Fibroblast of skin of left quadriceps (primary cell): ENCODE results near the gene IFIT3.

Source experiments
- DNase-seq, 2 experiments: peaks; one replicate each; pipeline ENCODE4 v3.0.0-alpha.2; 2013; ENCODE audit warnings: low read depth in 2 of 2

Gene IFIT3

DNA sequence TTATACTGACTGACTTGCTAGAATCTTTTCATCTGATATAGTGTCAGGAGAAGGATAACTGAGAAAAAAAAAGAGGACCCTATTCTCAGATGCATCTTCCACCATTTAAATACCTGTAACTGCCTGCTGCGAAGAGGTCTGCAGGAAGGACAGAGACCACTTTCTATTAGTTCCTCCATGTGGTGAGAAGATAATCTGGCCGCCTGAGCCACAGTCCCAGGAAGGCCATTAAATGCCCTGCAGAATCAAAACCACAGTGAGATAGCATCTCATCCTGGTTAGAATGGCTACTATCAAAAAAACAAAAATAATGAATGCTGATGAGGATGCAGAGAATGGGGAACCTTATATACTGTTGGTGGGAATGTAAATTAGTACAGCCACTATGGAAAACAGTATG lies 30.2 kb downstream of the IFIT3 start:
- no peak for DNase-seq

DNA sequence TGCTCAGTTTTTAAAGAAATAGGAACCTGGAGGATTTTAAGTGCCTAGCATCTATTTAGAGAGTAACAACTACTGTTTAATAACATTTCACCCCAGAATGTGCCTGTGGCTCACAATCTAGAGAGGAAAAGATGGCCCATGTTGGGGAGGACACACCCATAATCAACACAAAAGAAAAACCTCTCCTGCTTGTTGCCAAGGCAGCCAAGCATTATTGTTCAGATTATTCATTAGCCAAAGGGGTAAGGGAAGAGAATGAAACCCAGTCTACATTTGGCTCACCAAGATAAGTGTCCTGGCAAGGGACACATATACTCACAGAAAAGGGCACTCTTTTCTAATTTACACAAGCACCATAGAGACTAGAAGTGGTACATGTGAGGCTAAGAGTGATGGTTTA lies 32.4 kb downstream of the IFIT3 start:
- DNase-seq: no peak

DNA sequence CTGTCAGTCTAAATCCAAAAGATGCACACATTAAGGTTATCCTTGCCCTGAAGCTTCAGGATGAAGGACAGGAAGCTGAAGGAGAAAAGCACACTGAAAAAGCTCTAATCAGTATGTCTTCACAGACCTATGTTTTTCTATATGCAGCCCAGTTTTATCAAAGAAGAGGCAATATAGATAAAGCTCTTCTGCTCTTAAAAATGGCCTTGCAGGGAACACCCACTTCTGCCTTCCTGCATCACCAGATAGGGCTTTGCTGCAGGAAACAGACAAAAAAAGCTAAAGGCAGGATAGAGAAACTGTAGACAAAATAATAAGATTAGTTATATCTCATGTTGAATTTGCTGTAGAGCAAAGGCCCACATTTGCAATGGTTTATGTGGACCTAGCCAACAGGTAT lies 35.1 kb downstream of the IFIT3 start:
- DNase-seq: no peak

DNA sequence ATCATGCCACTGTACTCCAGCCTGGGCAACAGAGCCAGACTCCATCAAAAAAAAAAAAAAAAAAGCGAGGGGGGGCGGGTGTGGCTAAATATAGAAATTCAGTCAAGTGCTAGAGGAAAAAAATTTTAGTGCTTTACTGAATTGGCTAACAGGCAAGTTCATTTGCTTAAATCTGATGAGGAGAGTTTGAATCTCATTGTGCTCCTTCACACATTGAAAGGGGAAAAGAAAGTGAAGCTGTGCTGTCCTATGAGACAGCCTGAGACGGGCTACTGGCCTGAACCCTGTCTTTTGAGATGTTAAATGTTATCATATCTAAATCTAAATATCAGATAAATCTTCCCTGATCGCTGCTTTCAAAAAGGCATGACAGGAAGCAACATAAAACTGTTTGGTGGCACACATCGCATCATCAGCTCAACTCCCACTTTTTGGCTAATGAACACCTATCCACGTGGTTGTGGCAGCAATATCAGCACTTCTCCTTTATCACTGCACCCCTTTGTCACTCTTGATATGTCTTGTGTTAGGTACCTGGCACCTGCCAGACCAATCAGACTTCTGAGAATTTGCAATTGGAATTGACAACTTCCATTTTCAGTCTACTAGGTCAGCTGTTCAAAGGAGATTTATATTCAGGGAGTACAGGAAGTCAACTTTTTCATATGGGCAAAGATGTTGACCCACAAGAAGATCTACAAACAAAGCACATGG lies 36.1 kb downstream of the IFIT3 start:
- DNase-seq: no peak

DNA sequence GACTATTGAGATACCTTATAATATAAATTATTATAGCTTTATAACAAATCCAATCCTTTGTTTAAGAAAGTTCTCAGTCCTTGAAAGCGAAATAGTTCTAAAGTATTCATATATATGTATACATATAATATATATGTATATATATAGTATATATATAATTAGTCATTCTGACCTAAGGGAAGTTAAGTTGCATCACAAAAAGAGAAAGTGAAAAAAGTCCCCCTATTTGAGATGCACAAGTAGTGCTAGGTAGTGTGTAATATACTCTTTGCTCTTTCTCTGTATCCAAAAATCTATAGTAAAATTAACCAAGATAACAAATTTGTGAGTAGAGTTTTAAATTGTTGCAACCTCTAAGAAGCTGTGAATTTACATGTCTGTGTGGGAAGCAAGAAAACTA lies 36.7 kb downstream of the IFIT3 start:
- no peak for DNase-seq

DNA sequence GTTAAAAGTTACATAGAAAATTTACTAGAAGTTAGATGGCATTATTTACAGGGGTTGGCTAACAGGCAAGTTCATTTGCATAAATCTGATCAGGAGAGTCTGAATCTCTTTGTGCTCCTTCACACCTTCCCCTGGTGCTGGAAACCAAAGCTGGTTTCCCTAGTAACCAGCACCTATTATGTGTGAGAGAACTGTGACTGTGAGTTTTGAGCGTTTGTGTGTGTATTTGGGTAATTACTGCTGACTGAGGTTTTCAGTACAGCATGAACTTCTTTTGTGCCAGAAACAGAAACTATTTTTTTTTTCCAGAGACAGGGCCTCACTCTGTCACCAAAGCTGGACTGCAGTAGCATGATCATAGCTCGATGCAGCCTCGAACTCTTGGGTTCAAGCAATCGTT lies 39.7 kb downstream of the IFIT3 start:
- DNase-seq: no peak

DNA sequence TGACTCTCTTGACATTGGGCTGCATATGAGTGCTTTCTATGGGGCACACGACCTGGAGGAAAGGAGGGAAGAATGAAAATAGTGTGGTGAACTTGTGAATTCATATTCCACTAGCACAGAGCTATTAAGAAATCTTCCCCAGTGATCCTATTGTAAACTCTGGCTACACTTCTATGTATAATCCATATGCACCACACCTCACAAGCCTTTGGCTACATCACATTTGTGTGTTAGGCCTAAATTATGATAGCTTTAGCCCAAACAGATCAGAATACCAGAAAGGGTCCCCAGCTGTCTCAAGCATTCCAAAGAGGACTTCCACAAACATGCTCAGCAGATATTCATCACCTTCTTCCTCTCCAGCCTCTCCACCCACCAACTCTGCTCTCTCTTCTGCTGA lies 40.3 kb downstream of the IFIT3 start:
- DNase-seq: no peak

DNA sequence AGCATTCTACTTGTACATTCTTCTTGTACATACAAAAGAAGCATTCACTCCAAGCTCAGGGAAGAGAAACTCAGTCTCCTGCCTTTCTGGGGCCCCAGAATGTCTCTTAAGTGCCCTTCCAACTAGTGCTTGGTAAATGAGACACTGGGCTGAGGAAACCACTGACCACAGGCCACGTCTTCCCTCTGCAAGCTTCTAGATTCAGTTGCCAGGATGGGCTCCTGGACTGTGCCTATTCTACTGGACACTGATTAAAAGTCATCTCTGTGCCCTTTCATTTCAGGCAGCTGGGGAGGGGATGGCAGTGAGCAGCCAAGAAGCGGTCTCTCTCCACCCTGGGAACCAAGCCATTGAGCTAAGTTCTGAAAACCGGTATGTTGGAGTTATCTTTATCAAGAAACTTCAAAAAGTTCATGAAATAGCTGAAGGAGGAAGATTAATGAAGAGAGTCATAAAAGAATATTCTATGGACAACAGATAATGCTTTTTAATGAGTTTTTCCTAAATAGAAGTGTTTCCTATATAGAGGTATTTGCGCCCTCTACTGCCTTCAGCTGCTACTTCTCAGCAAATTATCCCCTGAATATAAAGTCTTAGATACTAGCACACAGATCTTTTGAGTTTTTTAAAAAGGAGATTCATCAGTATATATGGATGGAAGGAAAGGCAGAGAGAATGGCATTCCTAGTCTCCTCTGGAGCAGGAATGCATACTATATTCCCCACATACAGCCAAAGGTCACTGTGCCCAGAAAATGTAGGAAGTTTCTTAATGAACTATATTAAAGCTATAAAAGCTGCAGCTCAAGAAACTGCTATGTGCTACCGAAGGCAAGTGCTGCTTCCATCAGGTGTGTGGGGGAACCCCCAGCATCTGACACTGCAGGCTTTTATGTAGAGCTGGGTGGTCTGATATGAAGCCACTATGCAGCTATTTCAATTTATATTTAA lies 41.6 kb downstream of the IFIT3 start:
- no peak for DNase-seq

DNA sequence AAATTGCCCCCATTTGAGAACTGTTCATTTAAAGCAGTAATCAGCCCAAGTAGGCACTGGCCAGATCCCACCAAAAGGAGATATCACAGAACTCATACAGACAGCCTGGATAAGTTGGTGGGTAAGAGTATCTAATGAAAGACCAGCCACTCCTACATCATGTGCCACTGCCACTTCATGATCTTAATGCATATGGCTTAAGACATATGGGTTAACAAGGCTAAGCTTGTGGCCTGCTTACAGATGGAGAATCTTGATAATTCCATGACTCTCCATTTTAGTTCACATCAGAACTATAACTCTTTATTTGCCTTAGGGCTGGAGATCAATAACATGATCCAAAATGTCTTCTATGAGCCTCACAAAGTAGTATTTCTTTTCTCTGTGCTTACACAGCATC lies 43.3 kb downstream of the IFIT3 start:
- DNase-seq: no peak

DNA sequence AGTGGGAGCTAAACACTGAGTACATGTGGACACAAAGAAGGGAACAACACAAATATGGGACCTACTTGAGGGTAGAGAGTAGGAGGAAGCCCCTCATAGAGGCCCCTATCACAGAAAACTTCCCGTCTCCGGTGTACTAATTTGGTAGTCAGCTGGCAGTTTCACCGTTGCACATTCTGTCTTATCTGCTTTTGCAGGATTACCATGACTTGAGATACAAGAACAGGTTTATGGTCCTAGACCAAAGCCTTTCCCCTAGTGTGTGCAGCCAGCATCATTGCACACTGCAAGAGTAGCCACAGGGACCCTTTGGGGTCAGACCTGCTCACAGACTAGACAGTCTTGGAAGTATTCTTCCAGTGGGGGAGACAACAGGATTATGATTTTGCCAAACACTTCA lies 44.2 kb downstream of the IFIT3 start:
- DNase-seq: no peak

DNA sequence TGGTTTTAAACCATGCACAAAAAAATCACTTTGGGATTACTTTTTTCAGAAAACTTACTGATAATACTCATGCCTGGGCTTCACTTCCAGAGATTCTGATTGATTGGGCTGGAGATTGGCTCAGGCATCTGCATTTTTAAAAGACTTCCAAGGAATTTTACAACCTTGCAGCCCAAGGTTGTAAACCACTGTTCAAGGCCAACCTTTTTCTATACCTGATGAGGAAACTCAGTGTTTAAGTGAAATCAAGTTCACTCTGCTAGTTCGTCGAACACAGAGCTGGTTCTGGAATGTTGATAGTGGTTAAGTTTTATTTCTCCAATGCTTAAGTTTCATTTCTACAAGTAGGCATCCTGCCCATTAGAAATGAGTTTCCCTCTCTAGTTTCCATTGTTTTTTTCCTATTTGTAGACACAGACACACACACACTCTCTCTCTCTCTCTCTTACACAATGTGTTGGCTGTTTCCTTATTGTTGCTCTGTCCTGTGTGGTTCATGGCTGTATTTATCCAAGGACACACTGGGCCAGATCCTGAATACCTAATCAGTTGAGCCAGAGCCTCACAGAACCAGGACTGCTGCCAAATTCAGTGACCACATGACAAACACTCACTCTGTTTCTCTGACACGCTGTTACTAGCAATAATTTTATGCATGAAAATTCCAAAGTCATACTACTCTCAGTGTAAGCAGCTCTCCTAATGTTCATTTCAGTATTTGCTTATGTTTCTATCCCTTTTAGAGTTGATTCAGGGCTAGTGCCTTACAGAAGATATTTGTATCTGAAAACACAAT lies 46.3 kb downstream of the IFIT3 start:
- DNase-seq: peak in 1 of 2 experiments; percentile 58

DNA sequence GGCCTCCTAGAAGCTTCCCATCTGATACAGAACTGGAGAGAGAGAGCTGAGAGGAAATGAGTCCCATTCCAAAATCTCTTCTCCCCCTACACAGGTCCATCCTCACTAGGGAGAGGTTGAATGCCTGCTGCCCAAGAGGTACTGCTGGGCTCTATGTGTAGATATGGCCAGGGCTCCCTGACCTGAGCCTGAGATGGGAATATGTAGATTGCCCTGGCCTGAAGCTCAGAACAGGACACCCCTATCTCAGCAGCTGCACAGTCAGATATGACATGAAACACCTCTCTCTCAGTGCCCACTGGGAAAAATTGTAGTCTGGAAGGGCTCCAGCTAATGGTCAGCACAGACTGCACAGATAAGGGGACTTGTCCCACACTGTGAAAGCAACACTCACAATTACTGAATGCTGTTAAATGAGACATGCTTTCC lies 46.9 kb downstream of the IFIT3 start:
- no peak for DNase-seq

DNA sequence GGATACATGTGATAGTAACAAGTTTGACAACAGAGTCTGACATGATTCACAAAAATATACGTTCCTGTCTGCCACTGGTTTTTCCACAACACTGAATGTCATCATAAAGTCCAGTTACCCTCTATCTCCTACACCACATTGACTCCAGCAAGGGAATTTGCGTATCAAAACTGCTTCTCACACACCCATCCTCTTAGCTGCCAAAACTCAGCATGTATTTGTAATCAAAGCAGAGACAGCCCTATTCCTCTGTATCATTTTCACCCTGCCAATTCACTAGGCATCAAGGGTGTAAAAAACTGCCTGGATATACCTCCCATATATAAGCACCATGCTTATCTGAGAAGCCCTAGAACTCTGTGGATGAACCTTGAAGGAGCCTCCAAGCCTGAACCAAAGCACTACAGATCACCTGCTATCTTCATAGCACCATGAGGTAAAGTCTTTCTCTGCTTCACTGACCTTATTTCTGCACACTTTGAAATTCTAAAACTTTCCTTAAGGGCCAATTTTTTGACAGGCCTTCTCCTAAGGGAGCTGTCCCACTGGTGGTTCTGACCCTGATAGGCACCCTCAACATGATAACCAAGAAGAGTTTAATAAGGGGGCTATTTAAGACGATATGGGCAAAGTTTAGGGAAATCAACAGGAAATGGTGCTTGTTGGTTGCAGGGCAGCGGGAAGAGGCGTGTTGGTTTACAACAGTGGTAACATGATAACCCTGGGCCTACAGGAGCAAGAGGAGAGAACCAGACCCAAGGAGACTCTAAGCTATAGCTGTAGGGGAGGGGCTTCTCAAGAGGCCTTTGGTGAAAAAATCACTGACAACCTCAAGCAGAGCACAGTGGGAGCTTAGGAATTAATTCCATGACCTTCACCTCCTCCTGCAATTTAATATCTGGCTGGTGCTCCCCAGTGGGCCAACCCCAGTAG lies 50.2 kb downstream of the IFIT3 start, which contains the start of gene IFIT1B:
Gene IFIT1B (plus strand): TSS at position 352 of the 933 bp plus-strand sequence. CDS start 80 bp downstream, at position 432.
- DNase-seq: no peak

DNA sequence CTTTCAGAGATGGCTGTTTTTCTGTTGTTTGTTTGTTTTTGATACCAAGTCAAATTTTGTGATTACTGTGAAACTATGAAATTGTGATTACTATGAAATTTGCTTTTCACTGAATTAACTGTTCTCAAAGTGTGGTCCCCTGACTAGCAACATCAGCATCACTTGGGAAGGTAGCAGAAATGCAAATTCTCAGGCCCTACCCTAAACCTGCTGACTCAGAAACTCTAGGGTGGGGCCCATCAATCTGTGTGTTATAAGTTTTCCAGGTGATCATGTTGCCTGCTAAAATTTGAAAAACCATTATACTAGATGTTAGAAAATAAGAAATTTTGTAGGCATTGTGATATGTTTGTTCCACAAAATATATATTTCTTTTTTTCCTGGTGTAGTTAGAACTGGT lies 51.3 kb downstream of the IFIT3 start:
- no peak for DNase-seq

DNA sequence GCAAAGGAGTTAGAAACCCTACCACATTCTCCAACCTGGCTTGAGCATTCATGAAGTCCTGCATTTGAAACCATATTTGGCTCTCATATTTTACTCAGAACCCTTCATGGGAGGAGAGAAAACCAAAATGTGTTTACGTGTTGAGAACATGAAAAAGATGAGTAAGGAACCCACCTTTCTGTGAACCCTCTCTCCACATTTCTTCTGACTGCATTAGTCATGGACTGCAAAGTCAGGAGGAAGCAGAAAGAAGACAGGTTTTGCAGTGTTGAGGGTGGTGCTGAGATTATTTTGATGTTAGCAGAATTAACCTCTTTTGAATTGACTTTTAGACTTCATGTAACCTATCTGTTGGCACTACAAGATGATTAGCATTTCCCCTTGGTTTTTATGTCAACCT lies 55.0 kb downstream of the IFIT3 start:
- DNase-seq: no peak

DNA sequence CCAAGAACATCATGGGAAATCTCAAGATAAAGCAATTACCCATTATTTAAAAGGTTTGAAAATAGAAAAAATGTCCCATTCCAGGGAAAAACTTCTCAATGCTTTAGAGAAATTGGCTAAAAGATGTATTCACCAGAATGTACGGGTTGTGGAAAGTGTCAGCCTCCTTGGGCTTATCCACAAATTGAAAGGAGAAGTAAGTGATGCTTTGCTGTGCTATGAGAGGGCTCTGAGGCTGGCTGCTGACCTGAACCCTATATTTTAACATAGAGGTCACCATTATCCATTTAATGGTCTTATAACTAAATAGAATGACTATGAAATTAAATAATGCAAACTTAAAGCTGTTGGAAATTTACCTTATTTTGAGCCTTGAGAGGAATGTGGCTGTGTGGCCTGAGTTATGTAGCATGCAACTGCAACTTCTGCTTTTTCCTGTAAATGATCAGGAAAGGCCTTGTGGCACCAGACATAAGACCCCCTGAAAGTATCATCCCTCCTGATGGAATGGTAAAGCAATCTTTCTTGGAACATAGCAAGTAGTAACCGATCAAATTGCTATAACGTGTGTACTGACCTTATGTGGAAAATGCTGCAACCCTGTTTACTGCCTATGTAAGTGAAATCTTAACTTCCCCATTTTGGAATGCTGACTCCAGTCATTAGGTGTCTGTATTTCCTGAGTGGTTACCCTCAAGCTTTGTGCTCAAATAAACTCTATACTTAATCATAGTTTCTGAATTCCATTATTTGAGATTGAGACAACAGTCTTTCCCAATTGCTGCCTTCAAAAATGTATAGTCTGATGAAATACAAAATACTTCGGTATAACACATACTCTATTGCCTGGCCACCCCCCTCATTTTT lies 56.9 kb downstream of the IFIT3 start:
- peak; percentile 43 to 51 for DNase-seq

DNA sequence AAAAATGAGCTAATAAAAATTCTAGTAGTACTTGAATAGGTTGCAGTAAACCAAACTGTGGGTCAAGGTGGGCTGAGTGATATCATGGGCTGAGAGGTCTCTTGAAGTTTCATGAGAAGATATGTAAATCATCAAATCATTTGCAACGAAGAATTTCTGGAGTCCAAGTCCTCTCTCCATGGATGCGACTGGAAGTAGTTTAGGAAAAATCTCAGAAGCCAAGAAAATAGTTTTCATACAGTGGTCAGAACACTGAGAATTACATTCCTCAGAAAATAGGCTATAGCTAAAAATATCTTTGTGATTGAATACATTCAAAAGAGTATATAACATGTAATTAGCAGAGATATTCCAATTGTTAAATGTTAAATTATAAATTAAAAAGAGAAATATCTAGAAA lies 61.0 kb downstream of the IFIT3 start:
- no peak for DNase-seq

DNA sequence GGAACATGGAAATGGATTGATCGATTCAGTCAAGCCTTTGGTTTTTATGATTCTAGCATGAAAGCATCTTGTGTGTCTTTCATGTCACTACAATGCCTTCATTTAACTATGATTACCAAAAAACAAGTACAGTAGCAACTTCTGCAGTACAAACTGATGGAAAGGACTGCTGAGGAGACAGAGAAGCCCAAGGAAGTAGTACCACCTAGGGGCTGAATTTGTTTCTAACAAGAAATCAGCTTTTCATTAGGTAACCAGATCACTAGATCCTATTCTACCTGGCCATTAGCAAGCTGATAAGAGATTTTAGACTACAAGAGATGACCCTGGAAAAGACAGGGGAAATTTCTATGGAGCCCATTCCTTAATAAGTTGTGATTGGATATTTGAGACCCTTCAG lies 61.5 kb downstream of the IFIT3 start:
- no peak for DNase-seq
